IMR-90 (cell line): ENCODE measurements around the gene ATF4. TPM values are rescaled to one million over a fixed set of nuclear protein-coding genes. Genes with fewer than 3 reads are reported as not detected.

Experiments
- ATAC-seq: fragments of 200-7000 bp; cut with Tn5 transposase; 2 replicates; pipeline ENCODE4 v1.9.1; 2020; ENCODE audit warnings: low read depth, mild to moderate bottlenecking, moderate library complexity
- BruUV-seq: library from RNA; stranded (reverse); fragments of 400-500 nt; replicated peaks from 2 replicates; lab custom pipeline; 2021; lab: Mats Ljungman, UMichigan
- CTCF ChIA-PET: fragments of 300-600 bp; formaldehyde crosslinking; extraction: SDS; loops from one replicate; lab custom pipeline; 2021; ENCODE audit warnings: antibody characterized with exemption; lab: Yijun Ruan, JAX
- POLR2A ChIA-PET: fragments of 300-600 bp; sonication (Branson Sonifier 250); formaldehyde crosslinking; loops from one replicate; lab custom pipeline; 2022; ENCODE audit warnings: antibody characterized with exemption; ENCODE audit not compliant: unreplicated experiment; lab: Charles Lee
- DNase-seq: peaks from one replicate; pipeline ENCODE4 v3.0.0; 2013
- H2AFZ ChIP-seq: replicated peaks from 2 replicates; pipeline ENCODE3; 2013; ENCODE audit warnings: low read length, mild to moderate bottlenecking; ENCODE audit not compliant: poor library complexity
- H2AK5ac ChIP-seq: 2 replicates; pipeline ENCODE4 v1.6.1; 2013; ENCODE audit warnings: low read depth, low read length, inconsistent platforms
- H2AK9ac ChIP-seq: replicated peaks from 2 replicates; pipeline ENCODE3; 2013; ENCODE audit warnings: mild to moderate bottlenecking, low read depth, low read length, moderate library complexity; ENCODE audit not compliant: poor library complexity
- H2BK120ac ChIP-seq: 2 replicates; pipeline ENCODE4 v1.6.1; 2013; ENCODE audit warnings: low read depth, low read length, inconsistent platforms
- H2BK15ac ChIP-seq: 3 replicates; pipeline ENCODE4 v1.6.1; 2013; ENCODE audit warnings: low read depth, low read length, inconsistent platforms
- H2BK20ac ChIP-seq: 2 replicates; pipeline ENCODE4 v1.6.1; 2013; ENCODE audit warnings: low read depth, mild to moderate bottlenecking, inconsistent platforms, low read length, moderate library complexity
- H2BK5ac ChIP-seq: 2 replicates; pipeline ENCODE4 v1.6.1; 2013; ENCODE audit warnings: mild to moderate bottlenecking, low read depth, low read length, inconsistent platforms; ENCODE audit not compliant: poor library complexity, severe bottlenecking
- H3K14ac ChIP-seq: replicated peaks from 2 replicates; pipeline ENCODE4 v1.6.1; 2013; ENCODE audit warnings: low read depth, low read length, inconsistent platforms
- H3K18ac ChIP-seq: 2 replicates; pipeline ENCODE4 v1.6.1; 2013; ENCODE audit warnings: low read depth, low read length, control low read depth
- H3K23ac ChIP-seq: 2 replicates; pipeline ENCODE4 v1.6.1; 2013; ENCODE audit warnings: low read depth, low read length, inconsistent platforms
- H3K27ac ChIP-seq: 2 replicates; pipeline ENCODE4 v1.5.1; 2013; ENCODE audit warnings: mild to moderate bottlenecking, control low read depth, low read length; ENCODE audit not compliant: insufficient read depth
- H3K27me3 ChIP-seq: 2 replicates; pipeline ENCODE4 v1.6.1; 2013; ENCODE audit warnings: low read length; ENCODE audit not compliant: control insufficient read depth, insufficient read depth
- H3K36me3 ChIP-seq: 2 replicates; pipeline ENCODE4 v1.6.1; 2013; ENCODE audit warnings: low read length, mixed read lengths; ENCODE audit not compliant: control insufficient read depth, insufficient read depth
- H3K4ac ChIP-seq: 2 replicates; pipeline ENCODE4 v1.6.1; 2013; ENCODE audit warnings: low read depth, low read length, inconsistent platforms
- H3K4me1 ChIP-seq: 2 replicates; pipeline ENCODE4 v1.6.1; 2013; ENCODE audit warnings: low read length, mixed read lengths; ENCODE audit not compliant: control insufficient read depth, insufficient read depth
- H3K4me2 ChIP-seq: 2 replicates; pipeline ENCODE4 v1.6.1; 2013; ENCODE audit warnings: low read depth, mild to moderate bottlenecking, control low read depth, low read length, moderate library complexity
- H3K4me3 ChIP-seq: 2 replicates; pipeline ENCODE4 v1.5.1; 2013; ENCODE audit warnings: low read depth, mild to moderate bottlenecking, control low read depth, low read length, moderate library complexity; ENCODE audit not compliant: insufficient read depth
- H3K56ac ChIP-seq: 2 replicates; pipeline ENCODE4 v1.6.1; 2013; ENCODE audit warnings: low read length, inconsistent platforms; ENCODE audit not compliant: insufficient read depth; ENCODE audit errors: extremely low read depth
- H3K79me1 ChIP-seq, 2 experiments: 2 replicates each; pipeline ENCODE4 v1.6.1; 2013; ENCODE audit warnings: low read length in 2 of 2, inconsistent platforms in 1 of 2, low read depth in 1 of 2
- H3K9ac ChIP-seq: 2 replicates; pipeline ENCODE4 v1.6.1; 2013; ENCODE audit warnings: low read depth, low read length, control low read depth
- H3K9me1 ChIP-seq: 2 replicates; pipeline ENCODE4 v1.6.1; 2013; ENCODE audit warnings: low read length, inconsistent platforms; ENCODE audit not compliant: insufficient read depth
- H3K9me3 ChIP-seq: 2 replicates; pipeline ENCODE4 v1.6.1; 2013; ENCODE audit warnings: low read length; ENCODE audit not compliant: control insufficient read depth, insufficient read depth
- H4K20me1 ChIP-seq: 2 replicates; pipeline ENCODE4 v1.6.1; 2013; ENCODE audit warnings: low read length, inconsistent platforms; ENCODE audit not compliant: insufficient read depth
- H4K5ac ChIP-seq: 2 replicates; pipeline ENCODE4 v1.6.1; 2013; ENCODE audit warnings: mild to moderate bottlenecking, low read depth, low read length, control low read depth
- H4K8ac ChIP-seq, 2 experiments: 2 replicates each; pipeline ENCODE4 v1.6.1; 2013; ENCODE audit warnings: low read depth in 2 of 2, low read length in 2 of 2, control low read depth in 1 of 2, inconsistent platforms in 1 of 2
- H4K91ac ChIP-seq: 2 replicates; pipeline ENCODE4 v1.6.1; 2013; ENCODE audit warnings: low read depth, low read length, inconsistent platforms; ENCODE audit not compliant: insufficient read depth
- CEBPB ChIP-seq: IDR thresholded peaks from 2 replicates; pipeline ENCODE4 v1.6.1; 2012; ENCODE audit warnings: low read depth, low read length, improper control_type of control experiment
- CHD1 ChIP-seq: IDR thresholded peaks from 2 replicates; pipeline ENCODE4 v1.6.1; 2012; ENCODE audit warnings: low read depth, low read length, improper control_type of control experiment
- CTCF ChIP-seq: conservative IDR thresholded peaks from 2 replicates; pipeline ENCODE4 v1.5.1; 2012; ENCODE audit warnings: mild to moderate bottlenecking, low read depth, low read length, improper control_type of control experiment
- FOS ChIP-seq: fragments of 150-350 bp; IDR thresholded peaks from 2 replicates; pipeline ENCODE4 v1.6.1; 2016; ENCODE audit warnings: low read depth, low read length
- MAFK ChIP-seq: IDR thresholded peaks from 2 replicates; pipeline ENCODE4 v1.6.1; 2012; ENCODE audit warnings: low read depth, low read length, improper control_type of control experiment
- MAZ ChIP-seq: IDR thresholded peaks from 2 replicates; pipeline ENCODE4 v1.6.1; 2012; ENCODE audit warnings: low read depth, mild to moderate bottlenecking, low read length, improper control_type of control experiment, moderate library complexity, borderline replicate concordance
- MXI1 ChIP-seq: IDR thresholded peaks from 2 replicates; pipeline ENCODE4 v1.6.1; 2012; ENCODE audit warnings: low read depth, mild to moderate bottlenecking, low read length, moderate library complexity, borderline replicate concordance
- NFE2L2 ChIP-seq: fragments of 150-350 bp; IDR thresholded peaks from 2 replicates; pipeline ENCODE4 v1.6.1; 2016; ENCODE audit warnings: low read depth, mild to moderate bottlenecking, low read length
- POLR2A ChIP-seq: IDR thresholded peaks from 2 replicates; pipeline ENCODE4 v1.6.1; 2012; ENCODE audit warnings: mild to moderate bottlenecking, low read depth, low read length
- RAD21 ChIP-seq: IDR thresholded peaks from 2 replicates; pipeline ENCODE4 v1.6.1; 2012; ENCODE audit warnings: low read length, improper control_type of control experiment
- RFX5 ChIP-seq: IDR thresholded peaks from 2 replicates; pipeline ENCODE4 v1.8.0; 2012; ENCODE audit warnings: low read depth, mild to moderate bottlenecking, low read length, moderate library complexity
- SMC3 ChIP-seq: fragments of 150-350 bp; IDR thresholded peaks from 2 replicates; pipeline ENCODE4 v1.6.1; 2016; ENCODE audit warnings: low read depth, mild to moderate bottlenecking, antibody characterized with exemption, low read length, moderate library complexity
- USF2 ChIP-seq: fragments of 150-350 bp; IDR thresholded peaks from 2 replicates; pipeline ENCODE4 v1.6.1; 2017; ENCODE audit warnings: mild to moderate bottlenecking, antibody characterized with exemption, low read length, low read depth
- WGBS, 2 experiments: methylation state at CpG; one replicate each; pipeline versions ENCODE4 v1.1.5 to v1.1.7; 2013; ENCODE audit warnings: missing lambda C conversion rate in 2 of 2; ENCODE audit not compliant: insufficient read length in 1 of 2; ENCODE audit errors: extremely low coverage in 2 of 2; 5-methylcytosine and 5-hydroxymethylcytosine counted together
- dilution Hi-C: fragments of 300-500 bp; cut with HindIII; formaldehyde crosslinking; loops from one replicate; pipeline ENCODE4 v1.14.3; 2018; ENCODE audit warnings: low sequenced_read_pairs; ENCODE audit not compliant: unreplicated experiment
- in situ Hi-C: fragments of 300-500 bp; cut with MboI; formaldehyde crosslinking; loops from 3 replicates; pipeline ENCODE4 v1.14.3; 2019; ENCODE audit warnings: low sequenced_read_pairs, inconsistent platforms, mixed read lengths
- intact Hi-C: fragments of 100-400 bp; cut with micrococcal nuclease; formaldehyde crosslinking; loops from 2 replicates; pipeline ENCODE4 v1.10.0; 2022
- polyA plus RNA-seq, 3 experiments: library from polyadenylated mRNA; depleted of rRNA; stranded (reverse); fragments of >200 nt; gene quantifications; 2 replicates each; pipeline ENCODE4 v1.2.3, GENCODE V29; 2012; ENCODE audit warnings: low replicate concordance in 1 of 3
- total RNA-seq: library from RNA; depleted of rRNA; stranded (reverse); fragments of >200 nt; gene quantifications from 2 replicates; pipeline ENCODE4 v1.2.3, GENCODE V29; 2012
- TF ChIP-seq, protein P1 (sequence below): fragments of 150-350 bp; IDR thresholded peaks from 2 replicates; pipeline ENCODE4 v1.6.1; 2016; ENCODE audit warnings: low read depth, mild to moderate bottlenecking, low read length, moderate library complexity, borderline replicate concordance

The ATF4 gene
- total and polyA plus RNA-seq, 2 of the 4 experiments (the other 2 are of a cell fraction): 148 to 662 TPM

DNA sequence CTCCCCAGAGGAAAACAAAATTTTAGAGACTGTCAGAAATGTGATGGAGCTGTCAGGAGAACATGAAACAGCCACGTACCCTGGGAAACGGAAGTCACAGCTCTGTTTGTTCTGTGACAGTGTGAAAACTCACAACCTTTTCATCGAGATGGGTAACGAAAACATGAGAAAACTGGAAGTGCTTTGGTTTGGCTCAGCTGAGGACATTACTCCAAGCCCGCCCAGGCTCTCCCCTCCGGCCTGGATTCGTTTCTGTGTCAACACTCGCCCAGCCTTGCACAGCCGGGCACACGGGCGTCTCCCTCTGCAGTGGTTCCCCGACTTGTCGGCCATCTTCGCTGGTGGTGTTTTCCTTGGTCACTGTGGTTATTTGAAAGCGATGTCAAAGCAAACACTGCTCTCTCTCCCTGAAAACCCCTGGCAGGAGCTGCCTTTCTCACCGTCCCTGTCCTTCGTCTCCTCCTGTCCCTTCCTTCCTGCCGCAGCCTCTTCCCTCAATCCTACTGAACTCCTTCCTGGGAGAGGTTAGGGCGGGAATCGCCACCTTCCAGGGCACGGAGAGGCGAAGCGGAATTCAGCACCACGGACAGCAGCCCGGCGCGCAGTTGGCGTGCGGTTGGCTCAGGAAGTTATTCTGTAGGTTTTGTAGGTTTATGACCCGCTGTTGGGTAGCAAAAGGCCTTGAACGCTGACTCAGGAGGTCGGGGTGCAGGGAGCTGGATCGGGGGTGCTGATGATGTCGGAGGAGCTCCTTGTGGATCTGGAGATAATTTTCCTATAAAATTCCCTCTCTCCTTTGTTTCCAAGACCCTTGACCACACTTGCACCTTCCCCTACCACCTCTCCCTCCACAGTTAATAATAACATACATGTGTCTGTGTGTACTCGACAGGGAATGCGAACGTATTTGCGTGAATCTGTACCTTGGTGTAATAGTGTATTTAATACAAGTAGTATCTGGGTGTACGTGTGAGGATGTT, 25.3 kb downstream of the ATF4 start:
- CTCF ChIA-PET: interaction anchor here (0.6 kb wide), 1 partner anchor 9 kb away, joined by 12 read pairs; no protein-coding TSS in a partner anchor
- no peak overlapping the region for H3K23ac ChIP-seq
- H3K4ac ChIP-seq: no peak overlapping the region
- H3K56ac ChIP-seq: no peak overlapping the region
- no peak overlapping the region for H3K27ac ChIP-seq
- H2AFZ ChIP-seq: peak overlapping the region; percentile 78
- H3K9me3 ChIP-seq: no peaks in the 10 kb centered on the region
- peaks cover 3% of the 10 kb centered on the region; the same call in 1 of the 2 replicates for H3K4me1 ChIP-seq
- H3K9ac ChIP-seq: no peak overlapping the region
- no peak overlapping the region for H2AK5ac ChIP-seq
- H3K79me1 ChIP-seq: no peaks in the 10 kb centered on the region
- H2BK120ac ChIP-seq: no peak overlapping the region
- in situ Hi-C loops: no loop called here
- H2BK5ac ChIP-seq: no peak overlapping the region
- H3K14ac ChIP-seq: no peak overlapping the region
- H2BK20ac ChIP-seq: no peak overlapping the region
- no peak overlapping the region for H3K4me2 ChIP-seq
- H3K9me1 ChIP-seq: peaks cover 12% of the 10 kb centered on the region; the same call in 1 of the 2 replicates
- BruUV-seq: no TSS peak
- no peak overlapping the region for H4K5ac ChIP-seq
- dilution Hi-C loops: no loop called here
- no peak overlapping the region for H3K18ac ChIP-seq
- H3K27me3 ChIP-seq: peaks cover 30% of the 10 kb centered on the region
- peaks cover 15% of the 10 kb centered on the region for H4K20me1 ChIP-seq
- H3K4me3 ChIP-seq: no peak overlapping the region
- POLR2A ChIA-PET: no interaction called here
- no peaks in the 10 kb centered on the region for H3K36me3 ChIP-seq
- 10% methylated on average over 4 of the region's 39 CpGs; no CpG with 5 or more reads in 1 of the 2 experiments for WGBS, 2 experiments
- no peak overlapping the region for H4K8ac ChIP-seq
- no peak overlapping the region for H2BK15ac ChIP-seq
- intact Hi-C loops: no loop called here
- H2AK9ac ChIP-seq: peak overlapping the region; percentile 82
- DNase-seq (no peak), ATAC-seq (peak; percentile 33; the same call in 1 of the 2 replicates)
- no peak overlapping the region for H4K91ac ChIP-seq
- no peak for TF ChIP-seq NFE2L2
- no peak for TF ChIP-seq SMC3
- no peak for TF ChIP-seq RAD21
- TF ChIP-seq, protein P1, sequence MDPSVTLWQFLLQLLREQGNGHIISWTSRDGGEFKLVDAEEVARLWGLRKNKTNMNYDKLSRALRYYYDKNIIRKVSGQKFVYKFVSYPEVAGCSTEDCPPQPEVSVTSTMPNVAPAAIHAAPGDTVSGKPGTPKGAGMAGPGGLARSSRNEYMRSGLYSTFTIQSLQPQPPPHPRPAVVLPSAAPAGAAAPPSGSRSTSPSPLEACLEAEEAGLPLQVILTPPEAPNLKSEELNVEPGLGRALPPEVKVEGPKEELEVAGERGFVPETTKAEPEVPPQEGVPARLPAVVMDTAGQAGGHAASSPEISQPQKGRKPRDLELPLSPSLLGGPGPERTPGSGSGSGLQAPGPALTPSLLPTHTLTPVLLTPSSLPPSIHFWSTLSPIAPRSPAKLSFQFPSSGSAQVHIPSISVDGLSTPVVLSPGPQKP: no peak
- TF ChIP-seq MXI1: no peak
- TF ChIP-seq MAFK: no peak
- TF ChIP-seq POLR2A: no peak
- no peak for TF ChIP-seq CEBPB
- no peak for TF ChIP-seq USF2
- TF ChIP-seq RFX5: no peak
- TF ChIP-seq CHD1: no peak
- TF ChIP-seq MAZ: no peak
- no peak for TF ChIP-seq FOS
- TF ChIP-seq CTCF: no peak
